Esophagus muscularis mucosa (tissue), 4 donors: ENCODE results near the gene TTYH1. TPM values are rescaled to one million over a fixed set of nuclear protein-coding genes. Genes with fewer than 3 reads are reported as not detected.
A peak's percentile ranks its signal among the peaks of the same experiment; 100 is the strongest.

Source experiments
- DNase-seq: peaks from one replicate; pipeline ENCODE4 v3.0.0-alpha.2; 2017; ENCODE audit errors: extremely low spot score
- H3K27ac ChIP-seq, 4 donors: fragments of 200-600 bp; sonication (generic); replicated peaks in 1 of 4; 1 replicate in 3 of 4; 2 replicates in 1 of 4; pipeline ENCODE4 v1.5.1; 2016 to 2019; ENCODE audit warnings: mild to moderate bottlenecking in 1 of 4
- H3K27me3 ChIP-seq, 4 donors: fragments of 200-600 bp; sonication (generic); one replicate each; pipeline versions ENCODE4 v1.5.1 to v1.6.0; 2016 to 2019
- H3K36me3 ChIP-seq, 4 donors: fragments of 200-600 bp; sonication (generic); one replicate each; pipeline ENCODE4 v1.5.1; 2016 to 2019
- H3K4me1 ChIP-seq, 4 donors: fragments of 200-600 bp; sonication (generic); one replicate each; pipeline ENCODE4 v1.5.1; 2016 to 2019
- H3K4me3 ChIP-seq, 4 donors: fragments of 200-600 bp; sonication (generic); 1 replicate in 2 of 4; 2 replicates in 2 of 4; pipeline ENCODE4 v1.5.1; 2016 to 2019; ENCODE audit warnings: mild to moderate bottlenecking in 4 of 4, moderate library complexity in 1 of 4
- H3K9me3 ChIP-seq, 4 donors: fragments of 200-600 bp; sonication (generic); 1 replicate in 3 of 4; 2 replicates in 1 of 4; pipeline ENCODE4 v1.5.1; 2016 to 2019
- EP300 ChIP-seq: sonication (generic); formaldehyde crosslinking; IDR thresholded peaks from one replicate; pipeline ENCODE4 v1.6.1; 2017; ENCODE audit warnings: antibody characterized with exemption
- POLR2A ChIP-seq: fragments of 450-650 bp; IDR thresholded peaks from one replicate; pipeline ENCODE4 v1.6.1; 2017; ENCODE audit warnings: antibody characterized with exemption, moderate library complexity, mild to moderate bottlenecking, low read depth
- POLR2AphosphoS5 ChIP-seq, 2 donors: sonication (generic); formaldehyde crosslinking; IDR thresholded peaks; one replicate each; pipeline ENCODE4 v1.6.1; 2017; ENCODE audit warnings: antibody characterized with exemption in 2 of 2
- WGBS: methylation state at CpG from one replicate; pipeline ENCODE4 v1.1.5; 2018; 5-methylcytosine and 5-hydroxymethylcytosine counted together
- intact Hi-C: fragments of 100-400 bp; cut with DNase I; formaldehyde crosslinking; loops from one replicate; pipeline ENCODE4 v1.15.1; 2023
- total RNA-seq, 4 donors: library from RNA; depleted of rRNA; stranded (reverse); fragments of >200 nt; gene quantifications; one replicate each; pipeline versions ENCODE4 v1.1.0 to v1.2.1, GENCODE V29; 2016
- TF ChIP-seq, protein P1 (sequence below), 3 experiments: fragments of 200-600 bp in 2 of 3; fragments of 450-650 bp in 1 of 3; sonication (generic) in 2 of 3; IDR thresholded peaks; one replicate each; pipeline ENCODE4 v1.5.1; 2017 to 2019; ENCODE audit warnings: antibody characterized with exemption in 3 of 3, mild to moderate bottlenecking in 2 of 3, moderate library complexity in 1 of 3

Gene TTYH1
- total RNA-seq, 4 donors from 2014 or later: 0.83 to 8.0 (median 5.6) TPM

DNA sequence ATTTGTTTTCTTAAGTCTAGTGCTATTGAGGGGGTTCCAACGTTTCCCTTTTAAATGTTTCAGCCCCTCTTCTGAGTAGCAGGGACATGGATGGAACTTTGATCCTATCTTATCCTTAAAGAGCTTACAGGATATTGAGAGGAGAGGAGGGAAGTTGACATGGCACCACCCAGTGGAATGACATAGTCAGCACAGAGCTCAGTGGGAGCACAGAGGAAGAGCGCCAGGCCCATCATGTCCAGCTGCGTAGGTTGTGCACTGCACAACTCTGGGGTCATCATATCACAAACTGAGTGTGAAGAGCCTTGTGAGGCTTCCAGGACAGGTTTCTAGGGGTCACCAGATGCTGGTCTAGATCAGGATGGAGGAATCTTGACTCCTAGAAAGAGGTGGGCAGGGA is 62.4 kb downstream of the TTYH1 start:
- no peaks in the 10 kb centered on the region for H3K9me3 ChIP-seq
- H3K4me1 ChIP-seq: peaks cover 9 to 21% (median 13%) of the 10 kb centered on the region in 4 donors
- no peaks in the 10 kb centered on the region for H3K36me3 ChIP-seq
- H3K27me3 ChIP-seq: peaks cover 0 to 75% (median 6%) of the 10 kb centered on the region in 4 donors
- TF ChIP-seq POLR2AphosphoS5 (IDR thresholded peaks at IDR 0.05) (no peak), EP300 (no peak), POLR2A (no peak)
- TF ChIP-seq, protein P1, sequence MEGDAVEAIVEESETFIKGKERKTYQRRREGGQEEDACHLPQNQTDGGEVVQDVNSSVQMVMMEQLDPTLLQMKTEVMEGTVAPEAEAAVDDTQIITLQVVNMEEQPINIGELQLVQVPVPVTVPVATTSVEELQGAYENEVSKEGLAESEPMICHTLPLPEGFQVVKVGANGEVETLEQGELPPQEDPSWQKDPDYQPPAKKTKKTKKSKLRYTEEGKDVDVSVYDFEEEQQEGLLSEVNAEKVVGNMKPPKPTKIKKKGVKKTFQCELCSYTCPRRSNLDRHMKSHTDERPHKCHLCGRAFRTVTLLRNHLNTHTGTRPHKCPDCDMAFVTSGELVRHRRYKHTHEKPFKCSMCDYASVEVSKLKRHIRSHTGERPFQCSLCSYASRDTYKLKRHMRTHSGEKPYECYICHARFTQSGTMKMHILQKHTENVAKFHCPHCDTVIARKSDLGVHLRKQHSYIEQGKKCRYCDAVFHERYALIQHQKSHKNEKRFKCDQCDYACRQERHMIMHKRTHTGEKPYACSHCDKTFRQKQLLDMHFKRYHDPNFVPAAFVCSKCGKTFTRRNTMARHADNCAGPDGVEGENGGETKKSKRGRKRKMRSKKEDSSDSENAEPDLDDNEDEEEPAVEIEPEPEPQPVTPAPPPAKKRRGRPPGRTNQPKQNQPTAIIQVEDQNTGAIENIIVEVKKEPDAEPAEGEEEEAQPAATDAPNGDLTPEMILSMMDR (IDR thresholded peaks at IDR 0.05): no peak
- H3K4me3 ChIP-seq: no peak overlapping the region
- intact Hi-C loops: loop anchor here (2.0 to 5.0 kb wide), 2 partner anchors 40 to 197 kb away; no protein-coding TSS in a partner anchor
- H3K27ac ChIP-seq: no peak overlapping the region
- 64% methylated on average over 3 of the region's 3 CpGs for WGBS
- DNase-seq: no peak

DNA sequence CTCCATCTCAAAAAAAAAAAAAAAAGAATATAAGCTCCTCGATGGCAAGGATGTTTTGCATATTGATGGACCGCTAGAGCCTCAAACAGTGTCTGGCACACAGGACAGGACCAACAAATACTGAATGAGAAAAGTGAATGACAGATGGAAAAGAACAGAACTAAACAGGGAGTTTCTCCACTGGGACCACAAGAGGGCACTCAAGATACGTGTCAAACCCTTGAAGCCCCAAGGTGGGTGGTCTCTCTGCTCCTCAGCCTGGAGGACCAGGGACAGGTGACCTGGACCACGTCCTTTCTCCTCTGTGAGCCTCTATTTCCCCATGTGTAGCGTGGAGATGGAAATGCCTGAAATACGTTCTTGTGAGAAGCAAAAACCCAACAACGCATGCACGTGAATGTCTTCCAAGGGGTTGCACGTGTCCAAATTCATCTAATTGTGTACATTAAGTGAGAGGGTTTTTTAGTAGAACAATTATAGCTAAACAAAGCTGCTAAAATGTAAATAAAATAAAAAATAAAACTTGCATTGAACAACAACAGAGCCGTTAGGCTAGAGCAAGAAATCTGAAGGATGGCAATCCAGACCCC is 63.5 kb downstream of the TTYH1 start:
- H3K4me3 ChIP-seq: no peak overlapping the region
- peaks cover 0 to 67% (median 6%) of the 10 kb centered on the region in 4 donors for H3K27me3 ChIP-seq
- no peaks in the 10 kb centered on the region for H3K9me3 ChIP-seq
- WGBS: 14% methylated on average over 10 of the region's 10 CpGs
- peaks cover 3 to 12% (median 4%) of the 10 kb centered on the region in 4 donors for H3K4me1 ChIP-seq
- intact Hi-C loops: loop anchor here (2.0 to 5.0 kb wide), 2 partner anchors 41 to 196 kb away; no protein-coding TSS in a partner anchor
- TF ChIP-seq, protein P1 (IDR thresholded peaks at IDR 0.05): peak; percentile 43 to 59 (median 45)
- no peak for TF ChIP-seq POLR2AphosphoS5 (IDR thresholded peaks at IDR 0.05)
- TF ChIP-seq POLR2A: no peak
- no peak for TF ChIP-seq EP300
- no peaks in the 10 kb centered on the region for H3K36me3 ChIP-seq
- DNase-seq: no peak
- no peak overlapping the region for H3K27ac ChIP-seq

DNA sequence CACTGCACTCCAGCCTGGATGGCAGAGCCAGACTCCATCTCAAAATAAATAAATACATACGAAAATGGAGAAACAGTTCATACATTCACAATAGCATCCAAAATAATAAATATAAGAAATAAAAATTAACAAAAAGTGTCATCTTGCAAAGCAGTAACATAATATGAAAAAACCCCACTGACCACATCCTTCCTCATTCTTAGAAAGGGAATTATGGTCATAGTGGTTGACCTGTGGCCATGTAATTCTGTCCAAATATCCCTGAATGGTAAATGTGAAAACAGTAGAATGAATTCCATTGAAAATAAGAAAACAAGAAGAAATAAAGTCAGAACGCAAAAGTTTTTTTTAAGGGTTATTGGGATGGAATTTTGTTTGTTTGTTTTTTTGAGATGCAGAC is 64.8 kb downstream of the TTYH1 start:
- WGBS: 68% methylated on average over 2 of the region's 2 CpGs

DNA sequence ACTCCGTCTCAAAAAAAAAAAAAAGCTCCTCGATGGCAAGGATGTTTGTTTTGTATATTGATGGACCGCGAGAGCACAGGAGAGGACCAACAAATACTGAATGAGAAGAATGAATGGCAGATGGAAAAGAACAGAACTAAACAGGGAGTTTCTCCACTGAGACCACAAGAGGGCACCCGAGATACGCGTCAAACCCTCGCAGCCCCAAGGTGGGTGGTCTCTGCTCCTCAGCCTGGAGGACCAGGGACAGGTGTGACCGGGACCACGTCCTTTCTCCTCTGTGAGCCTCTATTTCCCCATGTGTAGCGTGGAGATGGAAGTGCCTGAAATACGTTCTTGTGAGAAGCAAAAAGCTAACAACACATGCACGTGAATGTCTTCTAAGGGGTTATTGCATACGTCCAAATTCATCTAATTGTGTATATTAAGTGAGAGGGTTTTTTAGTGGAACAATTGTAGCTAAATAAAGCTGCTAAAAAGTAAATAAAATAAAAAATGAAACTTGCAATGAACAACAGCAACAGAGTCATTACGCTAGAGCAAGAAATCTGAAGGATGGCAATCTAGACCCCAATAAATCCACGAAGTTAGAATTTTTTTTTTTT is 66.2 kb downstream of the TTYH1 start:
- no peak overlapping the region for H3K27ac ChIP-seq
- H3K27me3 ChIP-seq: peaks cover 0 to 65% (median 6%) of the 10 kb centered on the region in 4 donors
- 11% methylated on average over 16 of the region's 16 CpGs for WGBS
- H3K4me1 ChIP-seq: peaks cover 0 to 9% (median 2%) of the 10 kb centered on the region in 4 donors
- H3K4me3 ChIP-seq: no peak overlapping the region
- no peak for TF ChIP-seq POLR2AphosphoS5 (IDR thresholded peaks at IDR 0.05)
- TF ChIP-seq, protein P1 (IDR thresholded peaks at IDR 0.05): peak; percentile 27 to 60 (median 49)
- TF ChIP-seq POLR2A: no peak
- no peak for DNase-seq
- H3K36me3 ChIP-seq: no peaks in the 10 kb centered on the region
- H3K9me3 ChIP-seq: no peaks in the 10 kb centered on the region
- intact Hi-C loops: no loop called here

More for the DNA sequence above, 64.8 kb downstream of the TTYH1 start:
- Histone ChIP-seq H3K36me3 (no peaks in the 10 kb centered on the region), H3K9me3 (no peaks in the 10 kb centered on the region), H3K4me3 (no peak overlapping the region), H3K27me3 (peaks cover 0 to 68% (median 6%) of the 10 kb centered on the region in 4 donors), H3K27ac (no peak overlapping the region), H3K4me1 (peaks cover 0 to 9% (median 2%) of the 10 kb centered on the region in 4 donors)
- DNase-seq: no peak
- intact Hi-C loops: no loop called here
- no peak for TF ChIP-seq POLR2AphosphoS5 (IDR thresholded peaks at IDR 0.05)
- TF ChIP-seq EP300: no peak
- TF ChIP-seq, protein P1 (IDR thresholded peaks at IDR 0.05): no peak
- TF ChIP-seq POLR2A: no peak
